Measurements from ENCODE around the gene KLF8. TPM values are rescaled to one million over a fixed set of nuclear protein-coding genes. Genes with fewer than 3 reads are reported as not detected.

Gene KLF8
- total and polyA plus RNA-seq, 12 donors, result 0.91 to 5.9 (median 2.4) TPM

GRCh38 chrX:56279863-56280262 is 47.7 kb downstream of the KLF8 start:
- H3K4me1 ChIP-seq, result no peaks in the 10 kb centered on the region
- no peak for DNase-seq
- H3K9me3 ChIP-seq, result no peaks in the 10 kb centered on the region
- H3K4me3 ChIP-seq, result no peak overlapping the region
- H3K27me3 ChIP-seq, result peaks cover 0 to 34% (median 0%) of the 10 kb centered on the region in 7 donors
- no peak for ATAC-seq
- intact Hi-C loops (cut with DNase I), result loop anchor here in 1 of 10 donors (10.0 kb wide), 1 partner anchor 445 kb away; the partner anchor contains the start of gene NBDY
- H3K27ac ChIP-seq, result no peak overlapping the region
- H3K36me3 ChIP-seq, result peaks cover 0 to 19% (median 0%) of the 10 kb centered on the region in 9 donors
- no peak for TF ChIP-seq CTCF (IDR thresholded peaks at IDR 0.05)
- 68 to 72% methylated on average over 2 of the region's 2 CpGs for WGBS, 2 donors

GRCh38 chrX:56281789-56282188 is 49.6 kb downstream of the KLF8 start:
- ATAC-seq, result no peak
- H3K4me3 ChIP-seq, result no peak overlapping the region
- peaks cover 0 to 38% (median 0%) of the 10 kb centered on the region in 9 donors for H3K36me3 ChIP-seq
- no peaks in the 10 kb centered on the region for H3K4me1 ChIP-seq
- no peak for DNase-seq
- no peaks in the 10 kb centered on the region for H3K9me3 ChIP-seq
- H3K27ac ChIP-seq, result no peak overlapping the region
- TF ChIP-seq CTCF (IDR thresholded peaks at IDR 0.05), result peak in 4 of 9 donors; percentile 14 to 29 (median 20)
- peaks cover 0 to 33% (median 0%) of the 10 kb centered on the region in 7 donors for H3K27me3 ChIP-seq
- intact Hi-C loops (cut with DNase I), result loop anchor here in 1 of 10 donors (10.0 kb wide), 1 partner anchor 443 kb away; the partner anchor contains the start of gene NBDY

- no peak overlapping the region for H3K4me3 ChIP-seq
- H3K9me3 ChIP-seq, result peaks cover 0 to under 1% (median 0%) of the 10 kb centered on the region in 11 donors
- no peaks in the 10 kb centered on the region for H3K4me1 ChIP-seq
- H3K36me3 ChIP-seq, result peaks cover 0 to 60% (median 0%) of the 10 kb centered on the region in 9 donors
- no peak for DNase-seq
- TF ChIP-seq CTCF (IDR thresholded peaks at IDR 0.05), result no peak
- H3K27me3 ChIP-seq, result peaks cover 0 to 12% (median 0%) of the 10 kb centered on the region in 7 donors
- 92 to 93% methylated on average over 13 of the region's 13 CpGs for WGBS, 2 donors
- intact Hi-C loops (cut with DNase I), result loop anchor here in 1 of 10 donors (10.0 kb wide), 1 partner anchor 441 kb away; the partner anchor contains the start of gene NBDY
- no peak overlapping the region for H3K27ac ChIP-seq
- no peak for ATAC-seq
Observed at GRCh38 chrX:56284269-56284668, 52.1 kb downstream of the KLF8 start.

- WGBS, 2 donors, result 80 to 82% methylated on average over 2 of the region's 2 CpGs
- ATAC-seq, result no peak
Observed at GRCh38 chrX:56288608-56289007, 56.5 kb downstream of the KLF8 start.

More at GRCh38 chrX:56288608-56289007, 56.5 kb downstream of the KLF8 start:
- intact Hi-C loops (cut with DNase I), result loop anchor here in 1 of 10 donors (10.0 kb wide), 1 partner anchor 436 kb away; the partner anchor contains the start of gene NBDY
- H3K9me3 ChIP-seq, result peaks cover 0 to 6% (median 0%) of the 10 kb centered on the region in 11 donors
- TF ChIP-seq CTCF (IDR thresholded peaks at IDR 0.05), result no peak
- no peaks in the 10 kb centered on the region for H3K4me1 ChIP-seq
- no peak for DNase-seq
- peaks cover 0 to 59% (median 0%) of the 10 kb centered on the region in 9 donors for H3K36me3 ChIP-seq
- peaks cover 0 to 5% (median 0%) of the 10 kb centered on the region in 7 donors for H3K27me3 ChIP-seq
- H3K27ac ChIP-seq, result no peak overlapping the region
- no peak overlapping the region for H3K4me3 ChIP-seq
